ENCODE results near the gene ZDHHC7.

ZDHHC7 gene

GRCh38 chr16:84964386-84965128 lies 46.8 kb downstream of the ZDHHC7 start:
- no peak overlapping the region for H3K4me3 ChIP-seq (ENCODE audit: low read length)
- TF ChIP-seq ZNF274 (IDR thresholded peaks at IDR 0.05; ENCODE audit: low read depth, low read length) = no peak

GRCh38 chr16:84963066-84963465 lies 48.3 kb downstream of the ZDHHC7 start:
- TF ChIP-seq ZNF274 (IDR thresholded peaks at IDR 0.05; ENCODE audit: low read depth, low read length) = no peak
- no peak overlapping the region for H3K4me3 ChIP-seq (ENCODE audit: low read length)

GRCh38 chr16:84960942-84961341 lies 50.4 kb downstream of the ZDHHC7 start:
- H3K4me3 ChIP-seq (ENCODE audit: low read length) = no peak overlapping the region
- TF ChIP-seq ZNF274 (IDR thresholded peaks at IDR 0.05; ENCODE audit: low read depth, low read length) = no peak

- no peak overlapping the region for H3K4me3 ChIP-seq (ENCODE audit: low read length)
- no peak for TF ChIP-seq ZNF274 (IDR thresholded peaks at IDR 0.05; ENCODE audit: low read depth, low read length)
Measured at GRCh38 chr16:84959784-84960417, 51.4 kb downstream of the ZDHHC7 start.

GRCh38 chr16:84959045-84959576 lies 52.2 kb downstream of the ZDHHC7 start:
- H3K4me3 ChIP-seq (ENCODE audit: low read length) = no peak overlapping the region
- no peak for TF ChIP-seq ZNF274 (IDR thresholded peaks at IDR 0.05; ENCODE audit: low read depth, low read length)

- H3K4me3 ChIP-seq (ENCODE audit: low read length) = no peak overlapping the region
- TF ChIP-seq ZNF274 (IDR thresholded peaks at IDR 0.05; ENCODE audit: low read depth, low read length) = no peak
Measured at GRCh38 chr16:84957792-84958191, 53.5 kb downstream of the ZDHHC7 start.

GRCh38 chr16:84957192-84957591 lies 54.1 kb downstream of the ZDHHC7 start:
- H3K4me3 ChIP-seq (ENCODE audit: low read length) = no peak overlapping the region
- TF ChIP-seq ZNF274 (IDR thresholded peaks at IDR 0.05; ENCODE audit: low read depth, low read length) = no peak

- no peak for TF ChIP-seq ZNF274 (IDR thresholded peaks at IDR 0.05; ENCODE audit: low read depth, low read length)
- H3K4me3 ChIP-seq (ENCODE audit: low read length) = no peak overlapping the region
Measured at GRCh38 chr16:84955427-84955826, 55.9 kb downstream of the ZDHHC7 start.

- H3K4me3 ChIP-seq (ENCODE audit: low read length) = no peak overlapping the region
- TF ChIP-seq ZNF274 (IDR thresholded peaks at IDR 0.05; ENCODE audit: low read depth, low read length) = no peak
Measured at GRCh38 chr16:84953190-84953746, 58.1 kb downstream of the ZDHHC7 start.

GRCh38 chr16:84952335-84953189 lies 58.8 kb downstream of the ZDHHC7 start:
- no peak overlapping the region for H3K4me3 ChIP-seq (ENCODE audit: low read length)
- TF ChIP-seq ZNF274 (IDR thresholded peaks at IDR 0.05; ENCODE audit: low read depth, low read length) = no peak

- H3K4me3 ChIP-seq (ENCODE audit: low read length) = no peak overlapping the region
Measured at GRCh38 chr16:84950906-84951305, 60.4 kb downstream of the ZDHHC7 start.

GRCh38 chr16:84949772-84950436 lies 61.4 kb downstream of the ZDHHC7 start:
- no peak overlapping the region for H3K4me3 ChIP-seq (ENCODE audit: low read length)
- TF ChIP-seq ZNF274 (IDR thresholded peaks at IDR 0.05; ENCODE audit: low read depth, low read length) = no peak

More at GRCh38 chr16:84950906-84951305, 60.4 kb downstream of the ZDHHC7 start:
- TF ChIP-seq ZNF274 (IDR thresholded peaks at IDR 0.05; ENCODE audit: low read depth, low read length) = no peak

GRCh38 chr16:84948851-84949610 lies 62.3 kb downstream of the ZDHHC7 start:
- H3K4me3 ChIP-seq (ENCODE audit: low read length) = no peak overlapping the region

More at GRCh38 chr16:84948851-84949610, 62.3 kb downstream of the ZDHHC7 start:
- TF ChIP-seq ZNF274 (IDR thresholded peaks at IDR 0.05; ENCODE audit: low read depth, low read length) = no peak
